Left lung (tissue), 10 donors: ENCODE results near the gene GPR158. TPM values are rescaled to one million over a fixed set of nuclear protein-coding genes. Genes with fewer than 3 reads are reported as not detected.
A peak's percentile ranks its signal among the peaks of the same experiment; 100 is the strongest.

ENCODE experiments used
- ATAC-seq: fragments of 200-7000 bp; cut with Tn5 transposase; one replicate; pipeline ENCODE4 v1.9.1; 2020; ENCODE audit warnings: moderate library complexity
- DNase-seq, 4 donors: peaks; one replicate each; pipeline ENCODE4 v3.0.0-alpha.2; 2013 to 2020
- H3K27ac ChIP-seq, 2 donors: fragments of 200-600 bp; sonication (generic) in 1 of 2; one replicate each; pipeline versions ENCODE4 v1.5.0 to v1.8.0; 2020 to 2021
- H3K27me3 ChIP-seq, 2 donors: fragments of 200-600 bp; sonication (generic) in 1 of 2; one replicate each; pipeline versions ENCODE4 v1.5.0 to v1.8.0; 2020 to 2021
- H3K36me3 ChIP-seq, 2 donors: fragments of 200-600 bp; sonication (generic) in 1 of 2; one replicate each; pipeline versions ENCODE4 v1.5.0 to v1.8.0; 2020 to 2021
- H3K4me1 ChIP-seq, 2 donors: fragments of 200-600 bp; one replicate each; pipeline ENCODE4 v1.8.0; 2021
- H3K4me3 ChIP-seq, 2 donors: fragments of 200-600 bp; sonication (generic) in 1 of 2; one replicate each; pipeline versions ENCODE4 v1.5.0 to v1.8.0; 2020 to 2021; ENCODE audit warnings: mild to moderate bottlenecking in 1 of 2
- H3K9me3 ChIP-seq, 2 donors: fragments of 200-600 bp; sonication (generic) in 1 of 2; one replicate each; pipeline versions ENCODE4 v1.5.0 to v1.8.0; 2020 to 2021
- CTCF ChIP-seq, 2 donors: fragments of 200-600 bp; sonication (generic) in 1 of 2; IDR thresholded peaks; one replicate each; pipeline versions ENCODE4 v1.5.0 to v1.8.0; 2021; ENCODE audit warnings: antibody characterized with exemption in 2 of 2
- intact Hi-C, 2 donors: fragments of 100-400 bp; cut with DNase I; formaldehyde crosslinking; loops; one replicate each; pipeline versions ENCODE4 v1.11.2 to v1.14.2; 2022
- polyA plus RNA-seq, 6 donors: library from polyadenylated mRNA; unstranded; fragments of 120-200 nt; gene quantifications; one replicate each; pipeline ENCODE4 v1.2.1, GENCODE V29; 2013; ENCODE audit not compliant: insufficient read length in 6 of 6
- total RNA-seq, 2 donors: library from RNA; stranded (reverse); fragmentation: NEBNext Ultra II Directional; extraction: Animal tissue kit (Norgen Biotek cat#: 25700); gene quantifications; one replicate each; pipeline ENCODE4 v1.2.1, GENCODE V29; 2021
- donor health status: DM: no; HTN: yes; CAD: no.
- donor health status: DM: no; HTN: no; CAD: no.

The GPR158 gene
- total and polyA plus RNA-seq, 8 donors: 0.05 to 1.5 (median 0.88) TPM

DNA sequence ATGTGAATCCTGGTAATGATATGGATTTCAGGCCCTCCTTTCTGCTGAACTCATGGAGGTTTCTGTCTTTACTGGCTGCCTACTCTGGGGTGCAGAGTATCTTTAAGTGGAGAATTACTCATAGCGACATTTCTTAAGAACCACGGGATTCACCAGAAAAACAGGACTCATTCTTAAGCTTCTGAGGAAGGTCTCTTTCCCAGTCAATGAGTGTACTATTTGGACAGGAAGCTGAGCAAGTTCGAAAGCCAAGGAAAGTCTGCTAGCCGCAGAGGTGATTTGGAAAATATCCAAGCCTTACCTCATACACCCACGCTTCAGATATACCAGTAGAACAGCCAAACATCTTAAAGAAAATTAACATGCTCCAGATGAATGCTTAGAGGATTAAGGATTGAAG lies 381.7 kb downstream of the GPR158 start:
- Histone ChIP-seq H3K27me3 (no peaks in the 10 kb centered on the region), H3K4me1 (no peaks in the 10 kb centered on the region), H3K27ac (no peak overlapping the region), H3K36me3 (no peaks in the 10 kb centered on the region), H3K9me3 (no peaks in the 10 kb centered on the region), H3K4me3 (no peak overlapping the region)
- ATAC-seq: peak; percentile 80
- intact Hi-C loops: no loop called here
- TF ChIP-seq CTCF (IDR thresholded peaks at IDR 0.05): no peak
- peak in 2 of 4 donors; percentile 19 to 63 for DNase-seq

DNA sequence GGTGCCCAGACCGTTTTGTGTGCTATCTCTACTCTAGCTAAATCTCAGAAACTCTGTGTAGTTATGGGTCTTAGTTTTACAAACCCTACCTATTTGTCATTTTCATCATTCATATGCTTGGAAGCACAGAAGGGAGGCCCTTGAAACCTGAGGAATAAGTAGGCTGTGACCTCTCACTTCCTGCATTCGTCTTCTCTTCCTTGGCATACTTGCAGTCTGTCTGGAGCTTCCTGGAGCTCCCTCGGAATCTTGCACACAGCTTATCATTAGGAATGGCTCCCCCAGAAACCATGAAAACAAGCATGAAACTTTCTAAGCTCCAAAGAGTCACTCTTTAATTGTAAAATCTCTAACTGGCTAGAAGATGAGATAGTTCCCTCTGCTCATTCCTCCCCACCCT lies 382.3 kb downstream of the GPR158 start:
- Histone ChIP-seq H3K4me1 (no peaks in the 10 kb centered on the region), H3K9me3 (no peaks in the 10 kb centered on the region), H3K4me3 (no peak overlapping the region), H3K27ac (no peak overlapping the region), H3K36me3 (no peaks in the 10 kb centered on the region), H3K27me3 (no peaks in the 10 kb centered on the region)
- TF ChIP-seq CTCF (IDR thresholded peaks at IDR 0.05): no peak
- DNase-seq (no peak), ATAC-seq (peak; percentile 14)
- intact Hi-C loops: no loop called here

- H3K9me3 ChIP-seq: no peaks in the 10 kb centered on the region
- DNase-seq (no peak), ATAC-seq (no peak)
- TF ChIP-seq CTCF (IDR thresholded peaks at IDR 0.05): no peak
- intact Hi-C loops: no loop called here
- no peak overlapping the region for H3K27ac ChIP-seq
- H3K4me1 ChIP-seq: no peaks in the 10 kb centered on the region
- no peak overlapping the region for H3K4me3 ChIP-seq
- no peaks in the 10 kb centered on the region for H3K36me3 ChIP-seq
- no peaks in the 10 kb centered on the region for H3K27me3 ChIP-seq
Observed at GRCh38 chr10:25561758-25562157, 387.0 kb downstream of the GPR158 start.

DNA sequence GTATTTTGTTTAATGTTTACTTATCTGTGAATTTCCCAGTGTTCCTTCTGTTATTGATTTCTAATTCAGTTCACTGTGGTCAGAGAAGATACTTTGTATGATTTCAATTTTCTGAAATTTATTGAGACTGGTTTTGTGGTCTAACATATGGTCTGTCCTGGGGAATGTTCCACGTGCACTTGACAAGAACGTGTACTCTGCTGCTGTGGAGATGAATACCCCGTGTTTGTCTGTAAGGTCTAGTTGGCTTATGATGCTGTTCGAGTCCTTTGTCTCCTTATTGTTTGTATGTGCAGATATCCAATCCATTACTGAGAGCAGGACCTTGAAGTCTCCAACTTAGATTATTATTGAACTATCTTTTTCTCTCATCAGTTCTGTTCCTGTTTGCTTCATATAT lies 387.7 kb downstream of the GPR158 start:
- intact Hi-C loops: no loop called here
- no peaks in the 10 kb centered on the region for H3K9me3 ChIP-seq
- H3K36me3 ChIP-seq: no peaks in the 10 kb centered on the region
- no peak overlapping the region for H3K27ac ChIP-seq
- no peaks in the 10 kb centered on the region for H3K27me3 ChIP-seq
- H3K4me3 ChIP-seq: no peak overlapping the region
- H3K4me1 ChIP-seq: no peaks in the 10 kb centered on the region
- no peak for TF ChIP-seq CTCF (IDR thresholded peaks at IDR 0.05)
- no peak for ATAC-seq
- DNase-seq: no peak

- Histone ChIP-seq H3K36me3 (no peaks in the 10 kb centered on the region), H3K27me3 (no peaks in the 10 kb centered on the region), H3K27ac (no peak overlapping the region), H3K4me1 (no peaks in the 10 kb centered on the region), H3K9me3 (no peaks in the 10 kb centered on the region), H3K4me3 (no peak overlapping the region)
- ATAC-seq (no peak), DNase-seq (no peak)
- intact Hi-C loops: no loop called here
- no peak for TF ChIP-seq CTCF (IDR thresholded peaks at IDR 0.05)
Observed at GRCh38 chr10:25564351-25564750, 389.6 kb downstream of the GPR158 start.
